ENCODE data around the gene RABGAP1L.
"Not testable (repeated sequence)": the region's sequence is repeated elsewhere in the genome, so short reads cannot be mapped to it uniquely, and the experiment has no call there.

Gene RABGAP1L

DNA sequence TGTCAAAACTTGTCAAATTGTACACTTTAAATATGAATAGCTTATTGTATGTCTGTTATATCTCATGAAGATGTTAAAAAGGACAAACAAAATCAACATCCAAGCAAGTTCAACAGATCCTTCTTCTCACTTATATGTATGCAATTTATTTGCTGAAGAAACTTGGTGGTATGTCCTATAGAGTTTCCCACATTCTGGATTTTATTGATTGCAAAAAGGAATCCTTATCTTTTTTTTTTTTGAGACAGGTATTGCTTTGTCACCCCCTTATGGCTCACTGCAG lies 5.6 kb upstream of the RABGAP1L start:
- DNase-seq (ENCODE audit: low read depth in 2 of 2), result no peak

DNA sequence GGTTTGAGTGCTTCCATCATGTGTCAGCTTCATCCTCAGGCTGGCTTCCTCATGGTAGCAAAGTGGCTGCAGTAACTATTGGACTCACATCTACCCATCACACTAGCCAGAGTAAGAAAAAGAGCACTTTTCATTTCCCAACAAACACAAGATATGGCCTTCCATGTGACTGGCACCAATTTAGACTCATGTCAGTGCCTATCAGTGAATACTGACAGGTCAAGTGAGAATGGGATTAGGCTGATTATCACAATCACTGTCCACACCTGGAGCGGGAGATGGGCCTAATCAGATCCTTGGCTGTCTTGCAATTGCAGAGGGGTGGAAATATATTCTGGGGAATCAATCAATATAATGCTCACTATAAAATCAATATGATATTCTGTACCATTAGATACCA lies 2.9 kb upstream of the RABGAP1L start:
- DNase-seq (ENCODE audit: low read depth in 2 of 2), result no peak

- no peak for DNase-seq (ENCODE audit: low read depth in 2 of 2)
These were observed 2.0 kb upstream of the RABGAP1L start for GRCh38 chr1:174157157-174157806.

DNA sequence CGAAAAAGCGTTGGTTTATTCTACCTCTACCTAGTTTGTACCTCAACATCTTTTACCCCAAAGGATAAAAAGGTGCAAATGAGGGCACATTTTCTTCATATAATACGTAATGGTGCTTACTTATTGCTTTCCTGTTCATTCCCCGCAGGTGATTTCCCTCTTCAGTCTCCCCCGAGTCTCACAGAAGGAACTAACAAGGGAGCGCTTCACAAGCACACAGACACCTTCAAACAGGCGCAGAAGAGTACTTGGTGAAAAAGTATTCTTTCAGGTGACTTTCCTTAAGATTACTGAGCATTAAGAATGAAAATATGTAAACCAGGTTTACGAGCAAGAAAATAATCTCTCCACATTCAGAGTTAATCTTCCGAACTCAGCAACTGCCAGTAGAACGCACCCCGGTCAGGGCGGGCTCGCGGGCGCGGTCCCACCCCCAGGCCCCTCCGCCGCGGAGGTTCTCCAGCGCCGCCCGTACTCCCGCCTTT lies 511 bp upstream of the RABGAP1L start:
- DNase-seq (ENCODE audit: low read depth in 2 of 2), result no peak

DNA sequence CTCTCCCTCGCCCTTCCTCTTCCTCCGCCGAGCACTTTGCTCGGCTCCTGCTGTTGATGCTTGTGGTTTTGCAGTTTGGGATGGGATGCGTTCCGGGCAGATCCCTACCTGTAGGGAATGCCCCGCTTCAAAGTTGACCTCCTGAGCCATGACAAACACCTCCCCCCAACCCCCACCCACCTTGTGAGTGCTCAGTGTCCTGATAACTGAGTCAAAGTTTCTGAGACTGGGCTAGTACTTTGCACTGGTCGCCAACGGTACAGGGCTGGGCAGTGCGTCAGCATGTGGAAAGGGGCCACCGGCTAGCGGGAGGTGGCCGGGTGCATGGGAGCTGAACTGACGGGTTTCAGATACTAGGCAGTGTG lies 771 bp downstream of the RABGAP1L start:
- no peak for DNase-seq (ENCODE audit: low read depth in 2 of 2)

DNA sequence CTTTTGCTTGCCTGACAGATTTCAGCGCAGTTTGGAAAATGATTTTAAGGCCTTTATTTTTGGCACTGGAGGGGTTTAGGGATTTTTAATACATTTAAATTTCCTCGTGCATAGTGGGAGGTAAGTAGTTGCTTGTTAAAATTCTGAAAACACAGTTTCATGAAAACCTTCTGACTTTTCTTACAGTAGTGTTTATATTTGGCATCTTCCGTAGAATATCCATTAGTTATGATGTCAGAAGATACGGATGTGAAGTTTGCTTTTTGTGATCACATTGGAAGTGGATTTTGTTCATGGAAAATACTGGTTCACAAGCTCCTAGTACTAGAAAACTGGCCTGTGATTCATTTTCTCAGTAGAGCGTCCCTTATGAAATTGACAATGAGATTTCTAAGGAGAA lies 1.3 kb downstream of the RABGAP1L start:
- no peak for DNase-seq (ENCODE audit: low read depth in 2 of 2)

- DNase-seq (ENCODE audit: low read depth in 2 of 2), result no peak
These were observed 2.5 kb downstream of the RABGAP1L start for GRCh38 chr1:174161813-174162212.

DNA sequence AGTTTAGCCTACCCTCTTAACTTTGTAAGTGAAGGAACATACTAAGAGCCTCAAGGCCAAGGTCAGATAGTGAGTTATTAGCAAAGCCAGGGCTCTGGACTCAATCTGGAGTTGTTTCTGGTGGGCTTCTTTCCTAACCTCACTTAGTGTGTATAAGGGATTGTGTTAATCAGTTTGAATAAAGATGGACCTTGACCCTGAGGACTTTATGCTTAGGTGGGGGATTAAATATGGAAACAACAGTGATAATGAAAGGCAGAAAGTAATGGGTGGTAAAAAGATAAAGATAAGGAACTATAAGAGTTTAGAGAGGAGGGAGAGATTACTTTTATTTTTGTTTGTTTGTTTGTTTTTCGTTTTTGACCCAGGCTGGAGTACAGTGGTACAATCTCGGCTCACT lies 5.5 kb downstream of the RABGAP1L start:
- no peak for DNase-seq (ENCODE audit: low read depth in 2 of 2)

DNA sequence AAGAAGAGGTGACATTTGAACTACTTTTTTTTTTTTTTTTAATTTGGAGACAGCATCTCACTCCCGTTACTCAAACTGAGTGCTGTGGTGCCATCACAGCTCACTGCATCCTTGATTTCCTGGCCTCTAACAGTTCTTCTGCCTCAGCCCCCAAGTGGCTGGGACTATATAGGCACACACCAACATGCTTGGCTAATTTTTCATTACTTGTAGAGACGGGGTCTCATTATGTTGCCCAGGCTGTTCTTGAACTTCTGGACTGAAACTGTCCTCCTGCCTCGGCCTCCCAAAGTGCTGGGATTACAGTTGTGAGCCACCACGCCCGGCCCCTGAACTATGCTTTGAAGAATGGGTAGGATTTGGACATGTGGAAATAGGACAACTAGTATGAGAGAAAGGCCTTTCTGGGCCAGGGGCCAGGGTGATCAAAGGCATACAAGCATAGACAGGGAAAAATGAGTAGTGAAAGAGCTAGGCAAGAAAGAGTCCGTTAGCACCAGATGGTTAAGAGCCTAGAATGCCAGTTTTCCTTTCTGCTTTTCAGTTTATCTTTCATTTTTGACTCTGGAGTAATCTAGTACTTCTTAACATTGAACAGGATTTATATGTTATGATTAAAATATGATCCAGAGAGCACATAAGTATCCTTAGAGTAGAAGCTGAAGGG lies 6.3 kb downstream of the RABGAP1L start:
- DNase-seq (ENCODE audit: low read depth in 2 of 2), result no peak

GRCh38 chr1:174166530-174167264 lies 7.4 kb downstream of the RABGAP1L start:
- DNase-seq (ENCODE audit: low read depth in 2 of 2), result no peak

- DNase-seq (ENCODE audit: low read depth in 2 of 2), result no peak
These were observed 8.0 kb downstream of the RABGAP1L start for GRCh38 chr1:174167265-174167803.

GRCh38 chr1:174169342-174169741 lies 10.0 kb downstream of the RABGAP1L start:
- DNase-seq (ENCODE audit: low read depth in 2 of 2), result no peak

GRCh38 chr1:174171073-174171472 lies 11.8 kb downstream of the RABGAP1L start:
- no peak for DNase-seq (ENCODE audit: low read depth in 2 of 2)

GRCh38 chr1:174174461-174175329 lies 15.4 kb downstream of the RABGAP1L start:
- DNase-seq (ENCODE audit: low read depth in 2 of 2), result no peak

DNA sequence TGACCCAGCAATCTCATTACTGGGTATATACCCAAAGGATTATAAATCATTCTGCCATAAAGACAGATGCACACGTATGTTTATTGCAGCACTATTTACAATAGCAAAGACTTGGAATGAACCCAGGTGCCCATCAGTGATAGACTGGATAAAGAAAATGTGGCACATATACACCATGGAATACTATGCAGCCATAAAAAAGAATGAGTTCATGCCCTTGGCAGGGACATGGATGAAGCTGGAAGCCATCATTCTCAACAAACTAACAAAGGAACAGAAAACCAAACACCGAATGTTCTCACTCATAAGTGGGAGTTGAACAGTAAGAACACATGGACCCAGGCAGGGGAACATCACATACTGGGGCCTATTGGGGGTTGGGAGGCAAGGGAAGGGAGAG lies 19.1 kb downstream of the RABGAP1L start:
- DNase-seq (ENCODE audit: low read depth in 2 of 2), result not testable (repeated sequence)

DNA sequence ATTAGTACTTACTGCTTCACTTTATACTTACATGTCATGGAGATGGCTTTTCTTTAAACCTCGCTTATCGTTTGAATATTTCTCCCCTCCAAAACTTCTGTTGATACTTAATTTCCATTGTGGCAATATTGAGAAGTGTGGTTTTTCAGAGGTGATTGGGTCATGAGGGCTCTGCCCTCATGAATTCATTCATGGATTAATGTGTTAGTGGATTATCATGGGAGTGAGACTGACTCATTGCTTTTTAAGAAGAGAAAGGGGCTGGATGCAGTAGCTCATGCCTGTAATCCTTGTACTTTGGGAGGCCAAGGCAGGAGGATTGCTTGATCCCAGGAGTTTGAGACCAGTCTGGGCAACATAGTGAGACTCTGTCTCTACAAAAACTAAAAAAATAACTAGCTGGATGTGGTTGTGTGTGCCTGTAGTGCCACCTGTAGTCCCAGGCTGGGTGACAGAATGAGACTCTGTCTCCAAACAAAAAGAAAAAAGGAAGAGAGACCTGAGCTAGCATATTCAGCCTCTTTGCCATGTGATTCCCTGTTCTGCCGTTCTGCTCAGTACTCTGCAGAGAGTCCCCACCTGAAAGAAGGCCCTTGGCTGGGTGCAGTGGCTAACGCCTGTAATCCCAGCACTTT lies 30.2 kb downstream of the RABGAP1L start:
- no peak for DNase-seq (ENCODE audit: low read depth in 2 of 2)

DNA sequence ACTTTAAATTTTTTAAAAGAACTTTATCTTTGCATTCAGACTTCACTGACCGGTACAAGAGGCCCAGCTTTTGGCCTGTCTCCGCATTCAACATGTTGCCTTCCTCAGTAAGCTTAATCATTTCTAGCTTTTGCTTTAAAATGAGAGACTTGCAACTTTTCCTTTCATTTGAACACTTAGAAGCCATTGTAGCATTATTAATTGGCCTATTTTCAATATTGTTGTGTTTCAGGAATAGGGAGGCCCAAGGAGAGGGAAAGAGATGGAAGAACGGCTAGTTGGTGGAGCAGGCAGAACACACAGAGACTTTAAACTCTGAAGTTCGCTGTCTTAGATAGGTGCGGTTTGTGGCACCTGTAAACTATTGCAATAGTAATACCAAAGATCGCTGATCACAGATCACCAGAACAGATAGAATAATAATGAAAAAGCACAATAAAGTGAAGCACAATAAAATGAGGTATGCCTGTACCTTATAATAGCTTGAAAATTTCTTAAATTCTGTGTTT lies 31.4 kb downstream of the RABGAP1L start:
- DNase-seq (ENCODE audit: low read depth in 2 of 2), result no peak

- DNase-seq (ENCODE audit: low read depth in 2 of 2), result no peak
These were observed 32.1 kb downstream of the RABGAP1L start for GRCh38 chr1:174191349-174191862.

GRCh38 chr1:174194461-174194860 lies 35.1 kb downstream of the RABGAP1L start:
- no peak for DNase-seq (ENCODE audit: low read depth in 2 of 2)

DNA sequence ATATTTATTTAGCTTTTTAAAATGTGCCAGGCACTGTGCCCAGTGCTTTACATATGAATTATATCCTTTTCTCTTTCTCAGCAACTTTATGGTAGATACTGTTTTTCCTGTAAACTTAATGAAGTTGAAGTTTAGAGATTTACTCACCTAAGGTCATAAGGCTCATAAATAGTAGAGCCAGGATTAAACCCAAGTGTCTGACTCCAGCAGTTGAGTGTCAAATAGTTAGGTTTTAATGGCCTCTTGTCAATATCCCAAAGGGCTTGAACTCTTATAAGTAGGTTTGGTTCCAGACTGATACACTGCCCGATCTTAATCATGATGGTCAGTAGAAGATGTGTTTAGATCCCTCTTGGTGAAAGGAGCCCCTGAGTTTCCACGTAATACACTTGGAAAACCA lies 37.8 kb downstream of the RABGAP1L start:
- no peak for DNase-seq (ENCODE audit: low read depth in 2 of 2)

DNA sequence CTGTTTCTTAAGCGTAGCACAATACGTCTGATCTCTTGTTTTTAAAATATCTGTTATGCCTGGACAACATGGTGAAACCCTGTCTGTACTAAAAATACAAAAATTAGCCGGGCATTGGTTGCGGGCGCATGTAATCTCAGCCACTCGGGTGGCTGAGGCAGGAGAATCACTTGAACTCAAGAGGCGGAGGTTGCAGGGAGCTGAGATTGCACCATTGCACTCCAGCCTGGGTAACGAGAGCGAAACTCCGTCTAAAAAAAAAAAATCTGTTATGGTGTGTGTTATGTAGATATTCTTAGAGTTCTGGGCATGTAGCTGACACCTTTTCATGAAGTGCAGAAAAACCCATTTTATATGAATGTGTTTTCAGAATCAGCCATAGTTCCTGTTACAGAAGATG lies 38.2 kb downstream of the RABGAP1L start:
- DNase-seq (ENCODE audit: low read depth in 2 of 2), result no peak

Measured in activated CD4-positive, alpha-beta T cell treated with anti-CD3 and anti-CD28 coated beads for 24 hours (primary cell).